HG02885 (cell line): Measurements from ENCODE around the gene RRAGB.
"Not testable (repeated sequence)": the region's sequence is repeated elsewhere in the genome, so short reads cannot be mapped to it uniquely, and the experiment has no call there.

Source experiments
- ATAC-seq: cut with Tn5 transposase; IDR thresholded peaks from one replicate; pipeline ENCODE4 v1.9.1; 2021; ENCODE audit warnings: mild to moderate bottlenecking; ENCODE audit not compliant: unreplicated experiment, poor library complexity

RRAGB gene

DNA sequence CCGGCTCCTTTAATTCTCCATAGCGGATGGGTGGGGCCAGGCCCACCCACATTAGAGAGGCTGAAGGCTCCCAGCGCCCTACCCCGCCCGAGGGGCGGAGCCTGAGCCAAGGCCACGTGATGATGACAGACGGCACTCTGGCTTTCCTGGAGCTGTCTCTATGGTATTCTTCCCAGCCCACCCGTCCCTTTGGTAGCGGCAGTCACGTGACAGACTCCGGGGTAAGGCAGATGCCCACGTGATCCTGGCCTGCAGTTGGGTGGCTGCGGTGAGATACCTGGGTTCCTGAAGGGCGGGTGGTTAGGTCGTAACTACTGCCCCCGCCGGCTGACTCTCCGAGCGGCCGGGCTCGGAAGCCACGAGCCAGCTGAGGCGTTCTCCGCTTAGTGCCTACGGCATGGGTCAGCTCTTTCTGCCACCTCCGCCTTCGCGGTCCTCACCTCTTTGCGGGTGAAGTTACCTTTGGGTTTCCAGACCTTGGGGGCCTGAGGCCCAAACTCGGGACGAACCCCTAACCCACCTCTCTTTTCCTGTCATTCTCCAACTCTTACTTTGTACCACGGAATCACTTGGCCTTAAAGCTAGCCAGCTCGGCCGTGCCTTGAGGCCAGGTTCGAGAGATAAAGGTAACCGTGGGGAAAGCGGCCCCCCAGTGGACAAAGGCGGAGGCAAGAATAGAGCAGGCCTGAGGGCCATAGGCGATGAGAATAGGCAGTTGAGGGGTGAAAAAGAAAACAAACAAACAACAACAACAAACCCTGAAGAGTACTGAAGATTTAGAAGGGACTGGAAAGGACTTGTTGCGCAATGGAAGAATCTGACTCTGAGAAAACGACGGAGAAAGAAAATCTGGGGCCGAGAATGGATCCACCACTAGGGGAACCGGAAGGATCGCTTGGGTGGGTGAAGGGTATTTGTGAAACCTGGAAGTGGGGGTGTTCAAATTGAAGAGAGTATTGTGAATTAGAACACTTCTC is at the start of gene RRAGB:
TSS of gene RRAGB (plus strand) at position 229 of the 977 bp plus-strand sequence. CDS start at position 808, 579 bp downstream.
- peak; percentile 96 for ATAC-seq

DNA sequence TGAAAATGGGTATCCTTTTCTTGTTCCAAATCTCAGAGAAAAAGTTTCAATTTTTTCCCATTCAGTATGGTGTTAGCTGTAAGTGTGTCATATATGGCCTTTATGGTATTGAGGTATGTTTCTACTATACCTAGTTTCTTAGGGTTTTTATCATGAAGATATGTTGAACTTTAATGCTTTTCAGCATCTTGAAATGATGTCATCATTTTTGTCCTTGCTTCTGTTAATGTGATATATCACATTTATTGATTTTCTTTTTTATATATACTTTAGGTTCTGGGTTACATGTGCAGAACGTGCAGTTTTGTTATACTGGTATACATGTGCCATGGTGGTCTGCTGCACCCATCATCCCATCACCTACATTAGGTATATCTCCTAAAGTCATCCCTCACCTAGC is 49.5 kb upstream of the RRAGB start:
- ATAC-seq: no peak

DNA sequence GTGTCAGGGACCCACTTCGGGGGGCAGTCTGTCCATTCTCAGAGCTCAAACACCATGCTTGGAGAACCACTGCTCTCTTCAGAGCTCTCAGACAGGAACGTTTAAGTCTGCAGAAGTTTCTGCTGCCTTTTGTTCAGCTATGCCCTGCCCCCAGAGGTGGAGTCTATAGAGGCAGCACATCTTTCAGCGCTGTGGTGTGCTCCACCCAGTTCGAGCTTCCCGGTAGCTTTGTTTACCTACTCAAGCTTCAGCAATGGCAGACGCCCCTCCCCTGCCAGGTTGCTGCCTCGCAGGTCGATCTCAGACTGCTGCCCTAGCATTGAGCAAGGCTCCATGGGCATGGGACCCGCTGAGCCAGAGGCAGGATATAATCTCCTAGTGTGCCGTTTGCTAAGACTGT is 29.0 kb upstream of the RRAGB start:
- not testable (repeated sequence) for ATAC-seq

DNA sequence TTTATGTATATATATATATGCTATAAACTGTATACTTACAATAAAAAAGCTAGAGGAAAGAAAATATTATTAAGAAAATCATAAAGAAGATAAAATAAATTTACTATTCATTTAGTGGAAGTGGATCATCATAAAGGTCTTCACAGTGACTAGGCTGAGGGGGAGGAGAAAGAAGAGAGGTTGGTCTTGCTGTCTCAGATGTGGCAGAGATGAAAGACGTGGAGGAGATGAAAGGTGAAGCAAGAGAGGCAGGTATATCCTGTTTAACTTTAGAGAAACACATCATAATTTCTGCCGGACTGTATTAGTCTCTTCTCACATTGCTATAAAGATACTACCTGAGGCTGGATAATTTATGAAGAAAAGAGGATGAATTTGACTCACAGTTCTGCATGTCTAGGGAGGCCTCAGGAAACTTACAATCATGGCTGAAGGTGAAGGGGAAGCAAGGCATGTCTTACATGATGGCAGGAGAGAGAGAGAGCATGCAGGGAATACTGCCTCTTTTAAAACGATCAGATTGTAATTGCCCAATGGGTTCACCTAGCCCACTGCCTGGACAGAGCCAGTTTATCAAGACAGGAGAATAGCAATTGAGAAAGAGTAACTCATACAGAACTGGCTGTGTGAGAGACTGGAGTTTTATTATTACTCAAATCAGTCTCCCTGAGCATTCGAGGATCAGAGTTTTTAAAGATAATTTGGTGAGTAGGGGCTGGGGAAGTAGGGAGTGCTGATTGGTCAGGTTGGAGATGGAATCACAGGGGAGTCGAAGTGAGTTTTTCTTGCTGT is 22.1 kb upstream of the RRAGB start:
- ATAC-seq: no peak

DNA sequence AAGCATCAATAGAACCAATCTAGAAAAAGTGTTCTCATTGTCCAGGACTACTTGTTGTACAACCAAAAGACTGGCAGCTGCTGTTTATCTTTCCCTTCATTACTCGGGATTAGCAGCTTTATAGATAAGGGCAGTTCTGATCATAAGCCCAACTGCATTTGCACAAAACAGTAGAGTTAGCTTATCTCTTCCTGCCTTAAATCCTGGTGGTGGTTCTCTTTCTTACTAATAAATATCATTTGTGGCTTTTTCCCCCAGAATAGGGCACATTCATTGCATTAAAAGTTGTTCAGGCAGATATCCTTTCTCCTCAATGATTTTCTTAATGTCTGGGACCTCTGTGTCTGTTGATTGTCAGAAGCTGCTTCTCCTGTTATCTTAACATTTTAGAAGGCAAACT is 20.2 kb upstream of the RRAGB start:
- ATAC-seq: no peak

GRCh38 chrX:55702671-55703070 is 14.9 kb upstream of the RRAGB start:
- ATAC-seq: no peak

DNA sequence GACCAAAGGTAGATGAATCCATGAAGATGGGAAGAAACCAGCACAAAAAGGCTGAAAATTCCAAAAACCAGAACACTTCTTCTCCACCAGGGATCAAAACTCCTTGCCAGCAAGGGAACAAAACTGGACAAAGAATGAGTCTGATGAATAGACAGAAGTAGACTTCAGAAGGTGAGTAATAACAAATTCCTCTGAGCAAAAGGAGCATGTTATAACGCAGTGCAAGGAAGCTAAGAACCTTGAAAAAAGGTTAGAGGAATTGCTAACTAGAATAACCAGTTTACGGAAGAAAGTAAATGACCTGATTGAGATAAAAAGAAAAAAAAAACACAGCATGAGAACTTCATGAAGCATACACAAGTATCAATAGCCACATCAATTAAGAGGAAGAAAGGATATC is 14.1 kb upstream of the RRAGB start:
- ATAC-seq: not testable (repeated sequence)

DNA sequence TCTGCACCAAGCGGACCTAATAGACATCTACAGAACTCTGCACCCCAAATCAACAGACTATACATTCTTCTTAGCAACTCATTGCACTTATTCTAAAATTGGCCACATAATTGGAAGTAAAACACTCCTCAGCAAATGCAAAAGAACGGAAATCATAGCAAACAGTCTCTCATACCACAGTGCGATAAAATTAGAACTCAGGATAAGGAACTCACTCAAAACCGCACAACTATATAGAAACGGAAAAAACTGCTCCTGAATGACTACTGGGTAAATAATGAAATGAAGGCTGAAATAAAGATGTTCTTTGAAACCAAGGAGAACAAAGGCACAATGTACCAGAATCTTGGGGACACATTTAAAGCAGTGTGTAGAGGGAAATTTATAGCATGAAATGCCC is 12.5 kb upstream of the RRAGB start:
- not testable (repeated sequence) for ATAC-seq

GRCh38 chrX:55709735-55710134 is 7.8 kb upstream of the RRAGB start:
- no peak for ATAC-seq

GRCh38 chrX:55710701-55711100 is 6.8 kb upstream of the RRAGB start:
- no peak for ATAC-seq

GRCh38 chrX:55713631-55714030 is 3.9 kb upstream of the RRAGB start:
- no peak for ATAC-seq

GRCh38 chrX:55714161-55714560 is 3.4 kb upstream of the RRAGB start:
- no peak for ATAC-seq

- ATAC-seq: no peak
Measured at GRCh38 chrX:55715847-55716246, 1.7 kb upstream of the RRAGB start.

DNA sequence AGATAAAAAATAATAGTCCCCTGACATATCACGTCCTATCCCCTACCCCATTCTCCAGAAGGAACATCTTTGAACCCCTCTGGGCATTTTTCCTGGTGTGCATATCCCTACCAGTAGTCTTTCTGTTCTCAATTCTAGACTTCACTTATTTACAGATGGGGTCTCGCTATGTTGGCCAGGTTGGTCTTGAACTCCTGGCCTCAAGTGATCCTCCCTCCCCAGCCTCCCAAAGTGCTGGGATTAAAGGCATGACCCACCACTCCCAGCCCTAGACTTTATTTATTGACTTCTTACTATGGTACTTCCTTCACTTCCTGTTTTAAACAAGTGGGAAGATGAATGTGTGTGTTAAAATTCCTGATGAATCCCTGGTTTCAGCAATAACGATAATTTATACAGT is 612 bp upstream of the RRAGB start:
- ATAC-seq: no peak

DNA sequence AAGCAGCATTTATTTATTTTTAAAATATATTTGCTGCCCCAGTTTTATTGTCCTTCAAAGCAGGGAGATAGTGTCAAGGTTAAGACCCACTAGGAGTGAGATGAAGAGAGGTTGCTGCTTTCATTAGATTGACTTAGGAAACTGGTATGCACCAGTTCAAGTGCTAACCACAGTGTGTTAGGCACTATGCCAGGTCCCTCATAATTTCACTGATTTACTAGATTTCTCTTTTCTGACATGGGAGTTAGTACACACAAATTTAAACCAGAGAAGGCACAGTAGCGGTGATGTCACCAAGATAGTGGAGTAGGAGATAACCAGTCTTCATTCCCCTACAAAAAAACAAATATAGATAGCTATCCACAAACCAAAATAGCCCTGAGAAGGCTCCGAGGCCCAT is 14.3 kb downstream of the RRAGB start:
- ATAC-seq: no peak

GRCh38 chrX:55738969-55739368 is 21.4 kb downstream of the RRAGB start:
- ATAC-seq: no peak

GRCh38 chrX:55742649-55743048 is 25.1 kb downstream of the RRAGB start:
- no peak for ATAC-seq

GRCh38 chrX:55748463-55748862 is 30.9 kb downstream of the RRAGB start:
- not testable (repeated sequence) for ATAC-seq

DNA sequence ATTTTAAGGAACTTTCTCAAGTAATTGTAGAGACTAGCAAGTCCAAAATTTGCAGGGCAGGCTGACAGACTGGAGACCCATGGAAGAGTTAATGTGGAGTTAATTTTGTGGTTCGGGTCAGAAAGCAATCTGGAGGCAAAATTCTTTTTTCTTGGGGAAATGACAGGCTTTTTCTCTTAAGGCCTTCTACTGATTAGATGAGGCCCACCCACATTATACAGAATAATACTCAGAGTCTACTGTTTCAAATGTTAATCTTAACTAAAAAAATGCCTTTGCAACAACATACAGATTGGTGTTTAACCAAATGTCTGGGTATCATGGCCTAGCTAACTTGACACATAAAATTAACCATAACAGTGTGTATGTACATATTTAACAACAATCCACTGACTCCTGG is 32.7 kb downstream of the RRAGB start:
- no peak for ATAC-seq

DNA sequence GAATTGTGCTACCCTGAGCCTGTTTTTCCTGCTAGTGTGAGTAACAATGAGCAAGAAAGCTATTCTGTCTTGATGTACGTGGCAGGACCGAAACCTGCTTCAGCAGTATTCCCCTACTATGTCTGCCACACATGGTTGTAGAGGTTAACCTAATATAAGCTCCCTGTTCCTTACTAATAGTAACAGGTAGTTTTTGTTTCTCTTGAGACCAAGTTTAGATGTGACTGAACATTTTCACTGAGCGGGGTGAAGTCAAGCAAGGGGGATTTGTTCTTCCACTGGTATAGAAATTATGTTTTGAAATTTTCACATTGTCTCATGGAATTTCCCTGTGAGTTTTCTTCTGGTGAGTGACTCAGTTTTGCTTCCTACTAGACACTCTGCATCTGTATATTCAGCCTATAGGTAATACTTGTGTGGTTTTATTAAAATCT is 37.3 kb downstream of the RRAGB start:
- peak; percentile 96 for ATAC-seq

GRCh38 chrX:55758033-55758432 is 40.5 kb downstream of the RRAGB start:
- ATAC-seq: no peak
